Endodermal cell (in vitro differentiated cells): ENCODE measurements around the gene PSMF1. TPM values are rescaled to one million over a fixed set of nuclear protein-coding genes. Genes with fewer than 3 reads are reported as not detected.

ENCODE experiments used
- DNase-seq: peaks from one replicate; pipeline ENCODE4 v3.0.0-alpha.2; 2017
- H3K27ac ChIP-seq: 2 replicates; pipeline ENCODE4 v1.5.1; 2013; ENCODE audit warnings: mild to moderate bottlenecking, low read depth, low read length, moderate library complexity
- H3K27me3 ChIP-seq: 2 replicates; pipeline ENCODE4 v1.6.1; 2013; ENCODE audit warnings: mild to moderate bottlenecking, low read length, moderate library complexity; ENCODE audit not compliant: insufficient read depth, control insufficient read depth, poor library complexity, severe bottlenecking
- H3K36me3 ChIP-seq: 2 replicates; pipeline ENCODE4 v1.7.0; 2013; ENCODE audit warnings: mild to moderate bottlenecking, low read length, moderate library complexity; ENCODE audit not compliant: control insufficient read depth, insufficient read depth
- H3K4me1 ChIP-seq: one replicate; pipeline ENCODE4 v1.7.0; 2013; ENCODE audit warnings: low read length; ENCODE audit not compliant: control insufficient read depth, insufficient read depth
- H3K4me3 ChIP-seq: 2 replicates; pipeline ENCODE4 v1.5.1; 2013; ENCODE audit warnings: mild to moderate bottlenecking, low read length, moderate library complexity
- H3K9ac ChIP-seq: 2 replicates; pipeline ENCODE4 v1.6.1; 2013; ENCODE audit warnings: mild to moderate bottlenecking, low read length, moderate library complexity; ENCODE audit not compliant: poor library complexity, severe bottlenecking; ENCODE audit errors: extremely low read depth
- H3K9me3 ChIP-seq: 2 replicates; pipeline ENCODE4 v1.6.1; 2013; ENCODE audit warnings: mild to moderate bottlenecking, low read length, moderate library complexity; ENCODE audit not compliant: control insufficient read depth
- H3K27ac Mint-ChIP-seq: 2 replicates; pipeline ENCODE4 v1.8.0; 2020; ENCODE audit warnings: mixed read lengths
- H3K27me3 Mint-ChIP-seq: 2 replicates; pipeline ENCODE4 v1.8.0; 2021; ENCODE audit warnings: mild to moderate bottlenecking, mixed read lengths; ENCODE audit not compliant: insufficient read depth
- H3K36me3 Mint-ChIP-seq: 2 replicates; pipeline ENCODE4 v1.8.0; 2020; ENCODE audit warnings: low read depth, mixed read lengths
- H3K4me1 Mint-ChIP-seq: 2 replicates; pipeline ENCODE4 v1.8.0; 2020; ENCODE audit warnings: mixed read lengths
- H3K4me3 Mint-ChIP-seq: 2 replicates; pipeline ENCODE4 v1.8.0; 2020; ENCODE audit warnings: mild to moderate bottlenecking, moderate library complexity, mixed read lengths
- H3K9me3 Mint-ChIP-seq: 2 replicates; pipeline ENCODE4 v1.8.0; 2020; ENCODE audit warnings: mild to moderate bottlenecking, mixed read lengths
- CTCF ChIP-seq: fragments of 200-600 bp; sonication (generic); conservative IDR thresholded peaks from 2 replicates; pipeline ENCODE4 v1.5.0; 2021; ENCODE audit warnings: antibody characterized with exemption, mild to moderate bottlenecking
- WGBS, 2 experiments: methylation state at CpG; one replicate each; pipeline versions ENCODE4 v1.1.5 to v1.1.7; 2013; ENCODE audit warnings: missing lambda C conversion rate in 2 of 2, mixed read lengths in 1 of 2; ENCODE audit not compliant: insufficient coverage in 1 of 2, insufficient read length in 1 of 2; 5-methylcytosine and 5-hydroxymethylcytosine counted together
- total RNA-seq, 2 donors: library from RNA; stranded (reverse); fragmentation: NEBNext Ultra II Directional in 1 of 2; extraction: Animal tissue kit (Norgen Biotek cat#: 25700) in 1 of 2; gene quantifications; 2 replicates in 1 of 2; 3 replicates in 1 of 2; pipeline ENCODE4 v1.2.1, GENCODE V29; 2021

PSMF1 gene
- total RNA-seq, 2 donors from 2014 or later, result 72.5 to 84.7 TPM

- Histone ChIP-seq H3K27ac (no peak overlapping the region), H3K4me3 (no peak overlapping the region), H3K27me3 (no peaks in the 10 kb centered on the region), H3K4me1 (no peaks in the 10 kb centered on the region), H3K9me3 (peaks cover 19% of the 10 kb centered on the region), H3K9ac (no peak overlapping the region), H3K36me3 (no peaks in the 10 kb centered on the region)
- WGBS, 2 experiments, result 90 to 94% methylated on average over 3 to 6 of the region's 6 CpGs
- Mint-ChIP-seq H3K27ac (no peak overlapping the region), H3K4me3 (no peak overlapping the region), H3K36me3 (peaks cover 2% of the 10 kb centered on the region), H3K9me3 (peaks cover 25% of the 10 kb centered on the region), H3K4me1 (no peaks in the 10 kb centered on the region), H3K27me3 (peaks cover 9% of the 10 kb centered on the region)
- TF ChIP-seq CTCF, result no peak
- DNase-seq, result no peak
Measured at GRCh38 chr20:1085492-1086276, 32.7 kb upstream of the PSMF1 start.

- Histone ChIP-seq H3K9ac (no peak overlapping the region), H3K36me3 (no peaks in the 10 kb centered on the region), H3K9me3 (peaks cover 24% of the 10 kb centered on the region), H3K27me3 (no peaks in the 10 kb centered on the region), H3K27ac (no peak overlapping the region), H3K4me3 (no peak overlapping the region), H3K4me1 (no peaks in the 10 kb centered on the region)
- Mint-ChIP-seq H3K4me1 (no peaks in the 10 kb centered on the region), H3K9me3 (peaks cover 33% of the 10 kb centered on the region), H3K27me3 (peaks cover 9% of the 10 kb centered on the region), H3K4me3 (no peak overlapping the region), H3K27ac (no peak overlapping the region), H3K36me3 (peaks cover 5% of the 10 kb centered on the region)
- TF ChIP-seq CTCF, result no peak
- DNase-seq, result no peak
- 53 to 64% methylated on average over 3 to 5 of the region's 5 CpGs for WGBS, 2 experiments
Measured at GRCh38 chr20:1086277-1087213, 31.9 kb upstream of the PSMF1 start.

GRCh38 chr20:1087311-1087905 is 31.0 kb upstream of the PSMF1 start:
- H3K27me3 ChIP-seq, result no peaks in the 10 kb centered on the region
- no peak overlapping the region for H3K27ac ChIP-seq
- no peaks in the 10 kb centered on the region for H3K36me3 ChIP-seq
- WGBS, 2 experiments, result 89 to 96% methylated on average over 2 to 4 of the region's 4 CpGs
- no peak overlapping the region for H3K4me3 Mint-ChIP-seq
- peaks cover 15% of the 10 kb centered on the region for H3K27me3 Mint-ChIP-seq
- TF ChIP-seq CTCF, result no peak
- no peak for DNase-seq
- H3K36me3 Mint-ChIP-seq, result peaks cover 7% of the 10 kb centered on the region
- H3K4me3 ChIP-seq, result no peak overlapping the region
- peaks cover 41% of the 10 kb centered on the region for H3K9me3 Mint-ChIP-seq
- H3K4me1 ChIP-seq, result no peaks in the 10 kb centered on the region
- no peaks in the 10 kb centered on the region for H3K4me1 Mint-ChIP-seq
- H3K27ac Mint-ChIP-seq, result no peak overlapping the region
- no peak overlapping the region for H3K9ac ChIP-seq
- H3K9me3 ChIP-seq, result peaks cover 31% of the 10 kb centered on the region
